Activated effector memory CD4-positive, alpha-beta T cell treated with Interleukin-2 at 50 U/mL for 16 hours (primary cell): ENCODE results near the gene ABCC11.

ENCODE experiments used
- DNase-seq: peaks from one replicate; pipeline ENCODE4 v3.0.0-alpha.2; 2020

ABCC11 gene

GRCh38 chr16:48125888-48126287, 121.5 kb downstream of the ABCC11 start:
- no peak for DNase-seq

GRCh38 chr16:48124266-48124665, 123.1 kb downstream of the ABCC11 start:
- no peak for DNase-seq

GRCh38 chr16:48123104-48123788, 124.1 kb downstream of the ABCC11 start:
- DNase-seq: no peak

- DNase-seq: no peak
Observed at GRCh38 chr16:48121276-48121675, 126.1 kb downstream of the ABCC11 start.

GRCh38 chr16:48118841-48119240, 128.5 kb downstream of the ABCC11 start:
- DNase-seq: no peak

GRCh38 chr16:48117217-48118105, 129.9 kb downstream of the ABCC11 start:
- DNase-seq: peak; percentile 3
